ENCODE data around the gene SLC35F6. TPM values are rescaled to one million over a fixed set of nuclear protein-coding genes. Genes with fewer than 3 reads are reported as not detected.
A peak's percentile ranks its signal among the peaks of the same experiment; 100 is the strongest.
"Not testable (repeated sequence)": the region's sequence is repeated elsewhere in the genome, so short reads cannot be mapped to it uniquely, and the experiment has no call there.

Gene SLC35F6
- total RNA-seq, 4 donors from 2014 or later, result 20.2 to 47.3 (median 38.2) TPM

DNA sequence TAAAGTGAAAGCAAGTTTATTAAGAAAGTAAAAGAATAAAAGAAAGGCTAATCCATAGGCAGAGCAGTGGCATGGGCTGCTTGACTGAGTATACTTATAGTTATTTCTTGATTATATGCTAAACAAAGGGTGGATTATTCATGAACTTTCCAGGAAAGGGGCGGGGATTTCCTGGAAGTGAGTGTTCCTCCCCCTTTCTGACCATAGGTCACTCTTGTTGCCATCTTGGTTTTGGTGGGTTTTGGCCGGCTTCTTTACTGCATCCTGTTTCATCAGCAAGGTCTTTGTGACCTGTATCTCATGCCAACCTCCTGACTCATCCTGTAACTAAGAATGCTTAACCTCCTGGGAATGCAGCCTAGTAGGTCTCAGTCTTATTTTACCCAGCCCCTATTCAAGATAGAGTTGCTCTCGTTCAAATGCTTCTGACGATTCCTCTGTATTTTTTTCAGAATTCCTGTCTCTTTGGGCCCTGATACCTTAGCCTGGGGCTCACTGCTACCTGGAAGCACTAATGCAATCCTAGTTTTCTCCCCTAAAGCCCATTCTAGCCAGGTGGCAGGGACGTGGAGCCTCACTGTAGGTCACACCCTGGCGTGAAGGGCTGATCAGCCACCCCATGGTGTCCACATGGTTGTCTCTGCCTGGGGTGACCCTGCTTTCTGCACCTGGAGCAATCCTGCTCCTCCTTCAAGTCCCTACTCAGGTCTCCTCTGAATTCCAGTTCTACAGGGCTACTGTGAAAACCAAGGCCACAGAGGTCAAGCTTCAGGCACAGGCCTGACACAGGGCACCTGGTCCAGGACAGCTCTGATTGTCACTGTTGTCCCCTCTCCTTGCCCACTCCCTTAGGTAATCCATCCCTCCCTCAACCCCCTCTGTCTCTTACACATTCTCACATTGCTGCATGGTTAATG, 6.0 kb upstream of the SLC35F6 start:
- peak; percentile 75 for TF ChIP-seq POLR2AphosphoS5 (IDR thresholded peaks at IDR 0.05)
- no peak for TF ChIP-seq POLR2A (IDR thresholded peaks at IDR 0.05)
- peaks cover 0 to 18% (median 6%) of the 10 kb centered on the region in 3 donors for H3K4me1 ChIP-seq
- no peaks in the 10 kb centered on the region for H3K9me3 ChIP-seq
- 32 to 69% methylated on average over 4 to 5 of the region's 6 CpGs for WGBS, 2 donors (ENCODE audit: low coverage in 1 of 2)
- no peak overlapping the region for H3K4me3 ChIP-seq
- H3K27ac ChIP-seq, result peak overlapping the region in 3 of 4 donors; percentile 50 to 73 (median 55)
- no peaks in the 10 kb centered on the region for H3K36me3 ChIP-seq
- H3K27me3 ChIP-seq, result no peaks in the 10 kb centered on the region
- peak; percentile 75 for ATAC-seq

DNA sequence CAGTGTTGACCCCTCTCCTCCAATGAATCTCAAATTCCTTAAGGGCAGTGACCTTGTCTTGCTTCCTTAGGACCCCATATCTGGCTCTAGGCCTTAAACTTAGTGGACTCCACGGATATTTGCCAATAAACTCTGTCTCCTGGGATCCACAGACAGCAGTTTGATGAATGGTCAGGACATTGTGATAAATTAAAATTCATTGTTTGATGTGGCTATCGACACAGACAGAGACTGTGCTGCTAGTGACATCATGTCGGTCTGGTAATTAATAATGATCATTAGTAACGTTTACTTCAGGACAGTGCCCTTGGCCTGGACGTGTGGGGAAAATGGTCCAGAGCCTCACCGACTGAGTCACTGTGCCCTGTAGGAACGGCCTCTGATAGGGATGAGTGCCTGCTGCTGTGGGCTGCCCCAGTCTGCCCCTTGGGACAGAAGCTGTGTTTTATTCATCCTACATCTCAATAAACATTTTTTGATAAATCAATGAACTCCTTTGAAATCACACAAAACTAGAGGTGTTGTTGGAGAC, 5.2 kb upstream of the SLC35F6 start:
- Histone ChIP-seq H3K36me3 (no peaks in the 10 kb centered on the region), H3K27ac (peak overlapping the region in 3 of 4 donors; percentile 50 to 73 (median 55)), H3K4me3 (no peak overlapping the region), H3K4me1 (peaks cover 0 to 25% (median 8%) of the 10 kb centered on the region in 3 donors), H3K27me3 (no peaks in the 10 kb centered on the region), H3K9me3 (no peaks in the 10 kb centered on the region)
- TF ChIP-seq POLR2A (IDR thresholded peaks at IDR 0.05) (no peak), POLR2AphosphoS5 (IDR thresholded peaks at IDR 0.05) (no peak), EP300 (IDR thresholded peaks at IDR 0.05) (no peak)
- TF ChIP-seq, protein P1, sequence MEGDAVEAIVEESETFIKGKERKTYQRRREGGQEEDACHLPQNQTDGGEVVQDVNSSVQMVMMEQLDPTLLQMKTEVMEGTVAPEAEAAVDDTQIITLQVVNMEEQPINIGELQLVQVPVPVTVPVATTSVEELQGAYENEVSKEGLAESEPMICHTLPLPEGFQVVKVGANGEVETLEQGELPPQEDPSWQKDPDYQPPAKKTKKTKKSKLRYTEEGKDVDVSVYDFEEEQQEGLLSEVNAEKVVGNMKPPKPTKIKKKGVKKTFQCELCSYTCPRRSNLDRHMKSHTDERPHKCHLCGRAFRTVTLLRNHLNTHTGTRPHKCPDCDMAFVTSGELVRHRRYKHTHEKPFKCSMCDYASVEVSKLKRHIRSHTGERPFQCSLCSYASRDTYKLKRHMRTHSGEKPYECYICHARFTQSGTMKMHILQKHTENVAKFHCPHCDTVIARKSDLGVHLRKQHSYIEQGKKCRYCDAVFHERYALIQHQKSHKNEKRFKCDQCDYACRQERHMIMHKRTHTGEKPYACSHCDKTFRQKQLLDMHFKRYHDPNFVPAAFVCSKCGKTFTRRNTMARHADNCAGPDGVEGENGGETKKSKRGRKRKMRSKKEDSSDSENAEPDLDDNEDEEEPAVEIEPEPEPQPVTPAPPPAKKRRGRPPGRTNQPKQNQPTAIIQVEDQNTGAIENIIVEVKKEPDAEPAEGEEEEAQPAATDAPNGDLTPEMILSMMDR (IDR thresholded peaks at IDR 0.05), result no peak
- ATAC-seq, result no peak
- 62 to 95% methylated on average over 3 to 6 of the region's 7 CpGs for WGBS, 2 donors (ENCODE audit: low coverage in 1 of 2)

DNA sequence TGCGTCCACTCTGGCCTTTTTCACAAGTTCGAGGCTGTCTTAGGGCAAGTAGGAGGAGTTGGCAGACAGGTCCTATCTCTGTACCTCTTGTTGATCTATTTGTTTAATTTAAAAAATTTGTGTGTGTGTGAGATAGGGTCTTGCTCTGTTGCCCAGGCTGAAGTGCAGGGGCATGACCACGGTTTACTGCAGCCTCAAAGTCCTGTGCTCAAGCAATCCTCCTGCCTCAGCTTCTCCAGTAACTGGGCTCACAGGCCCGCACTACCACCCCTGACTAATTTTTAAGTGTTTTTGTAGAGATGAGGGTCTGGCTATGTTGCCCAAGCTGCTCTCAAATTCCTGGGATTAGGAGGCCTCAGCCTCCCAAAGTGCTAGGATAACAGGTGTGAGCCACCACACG, 4.2 kb upstream of the SLC35F6 start:
- TF ChIP-seq POLR2A (IDR thresholded peaks at IDR 0.05) (no peak), POLR2AphosphoS5 (IDR thresholded peaks at IDR 0.05) (no peak), EP300 (IDR thresholded peaks at IDR 0.05) (no peak)
- TF ChIP-seq, protein P1 (IDR thresholded peaks at IDR 0.05), result no peak
- ATAC-seq, result no peak
- no peaks in the 10 kb centered on the region for H3K36me3 ChIP-seq
- H3K27ac ChIP-seq, result no peak overlapping the region
- H3K4me3 ChIP-seq, result no peak overlapping the region
- peaks cover 0 to 28% (median 8%) of the 10 kb centered on the region in 3 donors for H3K4me1 ChIP-seq
- H3K27me3 ChIP-seq, result no peaks in the 10 kb centered on the region
- WGBS, 2 donors (ENCODE audit: low coverage in 1 of 2), result 96 to 100% methylated on average over 1 to 4 of the region's 5 CpGs
- H3K9me3 ChIP-seq, result no peaks in the 10 kb centered on the region

DNA sequence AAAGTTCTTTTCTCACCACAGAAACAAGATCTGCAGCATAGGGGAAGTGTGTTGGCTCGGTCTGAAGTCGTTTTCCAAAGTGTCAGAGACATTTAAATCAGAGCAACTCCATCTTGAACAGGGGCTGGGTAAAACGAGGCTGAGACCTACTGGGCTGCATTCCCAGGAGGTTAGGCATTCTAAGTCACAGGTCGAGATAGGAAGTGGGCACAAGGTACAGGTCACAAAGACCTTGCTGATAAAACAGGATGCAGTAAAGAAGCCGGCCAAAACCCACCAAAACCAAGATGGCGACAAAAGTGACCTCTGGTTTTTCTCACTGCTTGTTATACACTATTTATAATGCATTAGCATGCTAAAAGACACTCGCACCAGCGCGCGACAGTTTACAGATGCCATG, 3.1 kb upstream of the SLC35F6 start:
- not testable (repeated sequence) for H3K9me3 ChIP-seq, H3K27me3 ChIP-seq, H3K4me3 ChIP-seq, H3K36me3 ChIP-seq, H3K27ac ChIP-seq, ATAC-seq
- WGBS, 2 donors (ENCODE audit: low coverage in 1 of 2), result 80 to 91% methylated on average over 8 of the region's 10 CpGs
- peaks cover 0 to 39% (median 18%) of the 10 kb centered on the region in 3 donors for H3K4me1 ChIP-seq

DNA sequence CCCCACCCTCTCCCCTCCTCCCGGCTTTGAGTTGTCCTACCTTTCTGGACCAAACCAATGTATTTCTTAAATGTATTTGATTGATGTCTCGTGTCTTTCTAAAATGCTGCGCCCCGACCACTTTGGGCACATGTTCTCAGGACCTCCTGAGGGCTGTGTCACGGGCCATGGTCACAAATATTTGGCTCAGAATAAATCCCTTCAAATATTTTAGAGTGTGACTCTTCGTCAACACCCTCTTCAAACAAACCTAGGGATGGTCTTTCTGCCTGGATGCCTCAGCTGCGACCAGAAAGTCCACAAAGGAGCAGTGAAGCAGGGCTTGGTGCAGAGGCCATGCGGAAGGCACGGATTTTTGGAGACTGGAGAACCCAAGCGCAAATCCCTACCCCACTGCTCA, 1.1 kb upstream of the SLC35F6 start:
- no peak for ATAC-seq
- no peak for TF ChIP-seq POLR2A (IDR thresholded peaks at IDR 0.05)
- TF ChIP-seq, protein P1 (IDR thresholded peaks at IDR 0.05), result no peak
- no peak for TF ChIP-seq POLR2AphosphoS5 (IDR thresholded peaks at IDR 0.05)
- no peak for TF ChIP-seq EP300 (IDR thresholded peaks at IDR 0.05)
- H3K4me1 ChIP-seq, result peaks cover 0 to 53% (median 31%) of the 10 kb centered on the region in 3 donors

More for the DNA sequence above, 1.1 kb upstream of the SLC35F6 start:
- H3K4me3 ChIP-seq, result no peak overlapping the region
- no peaks in the 10 kb centered on the region for H3K36me3 ChIP-seq
- WGBS, 2 donors (ENCODE audit: low coverage in 1 of 2), result 96 to 100% methylated on average over 2 to 10 of the region's 10 CpGs
- no peaks in the 10 kb centered on the region for H3K27me3 ChIP-seq
- H3K9me3 ChIP-seq, result no peaks in the 10 kb centered on the region
- no peak overlapping the region for H3K27ac ChIP-seq
